WTC11 (cell line): ENCODE measurements around the gene KYNU.

ENCODE experiments used
- CREB1 ChIP-seq: sonication (generic); formaldehyde crosslinking; IDR thresholded peaks from 2 replicates; pipeline ENCODE4 v1.8.0; 2023; ENCODE audit warnings: mild to moderate bottlenecking, missing genetic modification reagents
- CTCF ChIP-seq: fragments of 200-600 bp; IDR thresholded peaks from 2 replicates; pipeline ENCODE4 v1.8.0; 2022; ENCODE audit warnings: antibody characterized with exemption
- IRF2 ChIP-seq: sonication (generic); formaldehyde crosslinking; IDR thresholded peaks from 2 replicates; pipeline ENCODE4 v1.8.0; 2022; ENCODE audit warnings: low read depth, missing genetic modification reagents, borderline replicate concordance
- KAT7 ChIP-seq: sonication (generic); formaldehyde crosslinking; IDR thresholded peaks from 2 replicates; pipeline ENCODE4 v1.8.1; 2023; ENCODE audit warnings: missing genetic modification reagents, mild to moderate bottlenecking, borderline replicate concordance
- MAX ChIP-seq: sonication (generic); formaldehyde crosslinking; IDR thresholded peaks from 2 replicates; pipeline ENCODE4 v1.8.0; 2022; ENCODE audit warnings: mild to moderate bottlenecking, missing genetic modification reagents
- NR2C2 ChIP-seq: sonication (generic); formaldehyde crosslinking; IDR thresholded peaks from 2 replicates; pipeline ENCODE4 v1.8.0; 2022; ENCODE audit warnings: mild to moderate bottlenecking, missing genetic modification reagents
- PRDM15 ChIP-seq: sonication (generic); formaldehyde crosslinking; IDR thresholded peaks from 2 replicates; pipeline ENCODE4 v1.8.0; 2022; ENCODE audit warnings: missing genetic modification reagents
- SMAD4 ChIP-seq: sonication (generic); formaldehyde crosslinking; IDR thresholded peaks from 2 replicates; pipeline ENCODE4 v1.8.0; 2022; ENCODE audit warnings: mild to moderate bottlenecking, missing genetic modification reagents
- TEAD4 ChIP-seq: sonication (generic); formaldehyde crosslinking; IDR thresholded peaks from 2 replicates; pipeline ENCODE4 v1.8.0; 2022; ENCODE audit warnings: mild to moderate bottlenecking, missing genetic modification reagents
- ZBTB21 ChIP-seq: sonication (generic); formaldehyde crosslinking; IDR thresholded peaks from 2 replicates; pipeline ENCODE4 v1.8.1; 2023; ENCODE audit warnings: mild to moderate bottlenecking, missing genetic modification reagents, borderline replicate concordance
- ZNF416 ChIP-seq: fragments of 250-450 bp; sonication (Bioruptor Pico); IDR thresholded peaks from 2 replicates; pipeline ENCODE4 v1.9.0; 2021; ENCODE audit warnings: mild to moderate bottlenecking, inconsistent platforms

GRCh38 chr2:142841788-142842187 is 35.7 kb upstream of the KYNU start:
- no peak for TF ChIP-seq MAX (CRISPR knock-in tag)
- TF ChIP-seq CTCF, result no peak
- no peak for TF ChIP-seq ZNF416
- TF ChIP-seq TEAD4 (CRISPR knock-in tag), result no peak
- TF ChIP-seq PRDM15 (CRISPR knock-in tag), result no peak
- no peak for TF ChIP-seq KAT7 (CRISPR knock-in tag)
- no peak for TF ChIP-seq IRF2 (CRISPR knock-in tag)
- no peak for TF ChIP-seq ZBTB21
- no peak for TF ChIP-seq SMAD4 (CRISPR knock-in tag)
- no peak for TF ChIP-seq CREB1 (CRISPR knock-in tag)
- no peak for TF ChIP-seq NR2C2 (CRISPR knock-in tag)
